Suprapubic skin (tissue), 4 donors: ENCODE results near the gene SNTN.

Experiments
- EP300 ChIP-seq: sonication (generic); formaldehyde crosslinking; IDR thresholded peaks from one replicate; pipeline ENCODE4 v1.6.1; 2017; ENCODE audit warnings: antibody characterized with exemption
- POLR2A ChIP-seq, 2 donors: fragments of 450-650 bp; IDR thresholded peaks; one replicate each; pipeline ENCODE4 v1.6.1; 2017; ENCODE audit warnings: antibody characterized with exemption in 2 of 2, mild to moderate bottlenecking in 2 of 2, moderate library complexity in 2 of 2
- POLR2AphosphoS5 ChIP-seq, 3 donors: sonication (generic); formaldehyde crosslinking; IDR thresholded peaks; one replicate each; pipeline ENCODE4 v1.6.1; 2017; ENCODE audit warnings: antibody characterized with exemption in 3 of 3
- TF ChIP-seq, protein P1 (sequence below), 2 donors: fragments of 200-600 bp in 1 of 2; fragments of 450-650 bp in 1 of 2; sonication (generic) in 1 of 2; IDR thresholded peaks; one replicate each; pipeline ENCODE4 v1.5.1; 2016 to 2019; ENCODE audit warnings: antibody characterized with exemption in 2 of 2, mild to moderate bottlenecking in 1 of 2, moderate library complexity in 1 of 2

GRCh38 chr3:63652066-63652725 is at the start of gene SNTN:
- TF ChIP-seq, protein P1, sequence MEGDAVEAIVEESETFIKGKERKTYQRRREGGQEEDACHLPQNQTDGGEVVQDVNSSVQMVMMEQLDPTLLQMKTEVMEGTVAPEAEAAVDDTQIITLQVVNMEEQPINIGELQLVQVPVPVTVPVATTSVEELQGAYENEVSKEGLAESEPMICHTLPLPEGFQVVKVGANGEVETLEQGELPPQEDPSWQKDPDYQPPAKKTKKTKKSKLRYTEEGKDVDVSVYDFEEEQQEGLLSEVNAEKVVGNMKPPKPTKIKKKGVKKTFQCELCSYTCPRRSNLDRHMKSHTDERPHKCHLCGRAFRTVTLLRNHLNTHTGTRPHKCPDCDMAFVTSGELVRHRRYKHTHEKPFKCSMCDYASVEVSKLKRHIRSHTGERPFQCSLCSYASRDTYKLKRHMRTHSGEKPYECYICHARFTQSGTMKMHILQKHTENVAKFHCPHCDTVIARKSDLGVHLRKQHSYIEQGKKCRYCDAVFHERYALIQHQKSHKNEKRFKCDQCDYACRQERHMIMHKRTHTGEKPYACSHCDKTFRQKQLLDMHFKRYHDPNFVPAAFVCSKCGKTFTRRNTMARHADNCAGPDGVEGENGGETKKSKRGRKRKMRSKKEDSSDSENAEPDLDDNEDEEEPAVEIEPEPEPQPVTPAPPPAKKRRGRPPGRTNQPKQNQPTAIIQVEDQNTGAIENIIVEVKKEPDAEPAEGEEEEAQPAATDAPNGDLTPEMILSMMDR (IDR thresholded peaks at IDR 0.05): no peak
- TF ChIP-seq EP300 (no peak), POLR2A (IDR thresholded peaks at IDR 0.05) (no peak), POLR2AphosphoS5 (IDR thresholded peaks at IDR 0.05) (no peak)
